SH-SY5Y (cell line): Measurements from ENCODE around the gene NAT14.

ENCODE experiments used
- GATA2 ChIP-seq: IDR thresholded peaks from 2 replicates; pipeline ENCODE4 v1.6.1; 2011; ENCODE audit warnings: mild to moderate bottlenecking, low read depth, low read length
- GATA3 ChIP-seq: IDR thresholded peaks from 2 replicates; pipeline ENCODE4 v1.6.1; 2011; ENCODE audit warnings: low read depth, mild to moderate bottlenecking, low read length, moderate library complexity

The NAT14 gene

DNA sequence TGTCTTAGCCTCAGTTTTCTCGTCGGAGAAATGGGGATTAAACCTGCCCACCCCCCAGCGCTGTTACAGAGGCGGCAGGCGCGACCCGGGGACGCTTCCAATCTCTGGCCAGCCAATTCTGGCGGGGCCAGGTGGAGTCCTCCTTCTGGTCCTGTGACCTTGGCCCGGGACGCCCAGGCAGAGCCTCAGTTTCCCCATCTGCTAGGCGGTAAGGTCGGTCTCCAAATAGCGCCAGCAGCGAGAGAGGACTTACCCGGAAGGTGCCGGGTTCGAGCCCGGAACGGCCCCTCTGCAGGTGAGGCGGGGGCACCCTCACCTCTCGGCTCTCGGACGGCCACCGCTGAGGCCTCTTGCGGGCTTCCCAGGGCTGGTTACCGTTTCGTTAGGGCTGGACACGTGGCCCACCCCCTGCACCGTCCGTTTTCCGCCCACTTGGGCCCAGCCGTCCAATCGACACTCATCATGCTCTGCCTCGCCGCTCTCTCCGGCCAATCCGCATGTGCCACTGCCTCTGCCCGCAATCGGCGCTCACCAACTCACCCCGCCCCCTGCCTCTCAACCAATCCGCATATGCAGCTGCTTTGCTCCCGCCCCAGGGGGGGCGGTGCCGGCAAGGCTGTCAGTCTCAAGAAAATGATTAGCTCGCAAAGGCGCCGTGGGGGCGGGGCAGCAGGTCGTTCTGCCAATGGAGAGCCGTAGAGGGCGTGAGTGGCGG lies 23.6 kb upstream of the NAT14 start, which contains the start of gene ISOC2:
TSS of gene ISOC2 (minus strand) at position 384 of the 715 bp plus-strand sequence. CDS start 5,156 bp downstream, outside the sequence.
- TF ChIP-seq GATA2, result no peak
- no peak for TF ChIP-seq GATA3

GRCh38 chr19:55461974-55462626 lies 22.9 kb upstream of the NAT14 start:
- TF ChIP-seq GATA2 (no peak), GATA3 (no peak)

- TF ChIP-seq GATA2 (no peak), GATA3 (no peak)
These were observed 22.3 kb upstream of the NAT14 start for GRCh38 chr19:55462722-55463121.

DNA sequence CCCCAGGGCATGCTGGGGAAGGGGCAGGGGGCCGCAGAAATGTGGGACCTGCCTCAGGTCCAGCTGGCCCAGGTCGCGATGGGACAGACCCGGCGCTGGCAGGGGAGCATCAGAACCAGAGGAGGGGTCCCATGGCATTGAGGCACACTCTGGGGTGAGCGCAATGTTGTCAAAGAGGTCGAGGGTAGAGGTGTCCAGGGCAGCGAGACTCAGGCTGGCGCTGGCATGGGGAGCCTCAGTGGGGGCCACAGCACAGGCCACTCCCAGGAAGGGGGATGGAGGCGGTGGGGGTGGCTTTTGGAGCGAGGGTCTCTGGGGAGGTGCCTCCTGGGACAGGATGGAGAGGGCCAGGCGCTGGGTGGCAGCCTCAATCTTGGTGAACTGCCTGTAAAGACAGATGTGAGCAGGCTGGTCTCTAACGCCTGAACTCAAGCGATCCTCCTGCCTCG lies 21.4 kb upstream of the NAT14 start:
- TF ChIP-seq GATA3 (no peak), GATA2 (no peak)

- TF ChIP-seq GATA2 (no peak), GATA3 (no peak)
These were observed 20.8 kb upstream of the NAT14 start for GRCh38 chr19:55464039-55464661.

DNA sequence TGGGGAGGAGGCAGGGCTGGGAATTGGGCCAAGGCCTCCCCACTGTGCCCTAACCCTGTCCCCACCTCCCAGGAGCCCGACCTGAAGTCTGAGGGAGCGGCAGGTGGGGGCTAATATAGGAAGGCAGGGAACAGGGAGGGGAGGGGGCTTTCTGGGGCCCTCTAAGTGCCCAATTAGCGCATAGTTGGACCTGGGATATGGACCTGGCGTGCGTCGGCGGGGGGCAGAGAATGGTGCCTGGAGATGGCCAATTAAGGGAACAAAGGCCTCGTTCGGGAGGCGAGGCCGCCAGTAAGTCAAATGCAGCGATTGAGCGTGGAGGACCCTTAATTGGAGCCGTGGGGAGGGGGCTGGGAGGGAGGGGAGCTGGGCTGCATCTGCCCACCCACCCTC lies 20.3 kb upstream of the NAT14 start, which contains the start of gene C19orf85:
TSS of gene C19orf85 (minus strand) at position 90 of the 393 bp plus-strand sequence. CDS start 197 bp downstream, outside the sequence.
- TF ChIP-seq GATA3 (no peak), GATA2 (no peak)

- no peak; the same call in 1 of the 2 replicates for TF ChIP-seq GATA2
- no peak for TF ChIP-seq GATA3
These were observed 19.3 kb upstream of the NAT14 start for GRCh38 chr19:55465460-55466240.

DNA sequence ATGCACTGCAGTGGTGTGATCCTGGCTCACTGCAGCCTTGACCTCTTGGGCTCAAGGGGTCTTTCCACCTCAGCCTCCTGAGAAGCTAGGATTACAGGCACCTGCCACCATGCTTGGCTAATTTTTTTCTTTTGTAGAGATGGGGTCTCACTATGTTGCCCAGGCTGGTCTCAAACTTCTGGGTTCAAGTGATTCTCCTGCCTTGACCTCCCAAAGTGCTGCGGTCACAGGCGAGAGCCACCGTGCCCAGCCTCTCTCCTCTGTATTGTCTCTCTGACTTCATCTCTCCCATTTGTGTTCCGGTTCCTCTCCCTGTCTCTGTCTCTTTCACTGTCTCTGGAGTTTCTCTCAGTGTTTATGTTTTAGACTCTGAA lies 18.8 kb upstream of the NAT14 start:
- TF ChIP-seq GATA2 (no peak), GATA3 (no peak)

DNA sequence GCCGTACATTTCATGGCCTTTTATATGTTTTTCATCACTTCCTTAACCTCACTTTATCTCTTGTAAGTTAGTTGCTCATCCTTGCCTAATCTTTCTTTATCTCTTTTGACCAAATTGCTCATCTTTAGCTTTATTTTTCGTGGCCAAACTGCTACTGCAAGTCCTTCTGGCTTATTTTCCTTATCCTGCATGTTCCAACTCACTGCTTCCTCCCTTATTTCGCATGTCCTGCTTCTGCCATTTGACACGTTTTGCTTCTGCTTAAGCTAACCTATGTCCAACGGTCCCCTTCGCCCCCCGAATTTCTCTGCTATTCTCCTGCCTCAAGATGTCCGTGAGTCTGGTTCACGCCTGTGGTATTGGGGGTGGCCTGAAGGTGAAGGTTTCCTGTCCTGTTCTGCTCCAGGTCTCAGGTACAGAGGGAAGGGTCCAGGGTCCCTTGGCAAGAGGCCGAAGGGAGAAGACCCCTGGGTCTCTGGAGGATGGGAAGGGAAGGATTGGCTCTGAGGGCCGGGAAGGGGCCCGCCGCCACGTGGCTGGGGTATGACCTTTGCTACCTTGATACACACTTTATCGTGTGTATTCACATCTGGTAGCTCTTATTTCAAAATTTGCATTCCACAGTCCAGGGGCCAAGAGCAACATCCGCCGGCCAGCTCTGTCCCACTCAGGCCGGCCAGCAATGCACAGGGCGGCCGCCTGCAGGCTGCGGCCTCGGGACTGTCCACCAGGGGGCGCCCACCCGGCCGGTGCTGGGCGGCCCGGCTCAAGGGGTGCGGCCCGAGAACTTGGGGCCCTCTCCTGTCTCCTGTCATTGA lies 17.5 kb upstream of the NAT14 start:
- TF ChIP-seq GATA2 (no peak), GATA3 (no peak)

- TF ChIP-seq GATA2 (no peak), GATA3 (no peak)
These were observed 17.0 kb upstream of the NAT14 start for GRCh38 chr19:55468054-55468393.

DNA sequence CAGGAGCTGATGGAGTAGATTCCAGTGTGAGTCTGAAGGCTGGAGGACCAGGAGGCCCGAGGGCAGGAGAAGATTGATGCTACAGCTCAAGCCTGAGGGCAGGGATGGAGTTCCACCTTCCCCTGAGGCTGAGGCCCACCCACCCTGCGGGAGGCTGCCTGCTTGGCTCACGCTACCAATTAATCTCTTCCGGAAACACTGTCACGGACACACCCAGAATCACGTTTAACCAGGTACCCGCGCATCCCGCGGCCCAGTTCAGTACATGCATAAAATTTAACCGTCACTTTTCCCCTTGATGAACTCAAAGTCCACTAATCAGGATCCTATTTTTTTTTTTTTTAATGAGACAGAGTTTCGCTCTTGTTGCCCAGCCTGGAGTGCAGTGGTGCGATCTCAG lies 13.7 kb upstream of the NAT14 start:
- TF ChIP-seq GATA2 (no peak), GATA3 (no peak)

DNA sequence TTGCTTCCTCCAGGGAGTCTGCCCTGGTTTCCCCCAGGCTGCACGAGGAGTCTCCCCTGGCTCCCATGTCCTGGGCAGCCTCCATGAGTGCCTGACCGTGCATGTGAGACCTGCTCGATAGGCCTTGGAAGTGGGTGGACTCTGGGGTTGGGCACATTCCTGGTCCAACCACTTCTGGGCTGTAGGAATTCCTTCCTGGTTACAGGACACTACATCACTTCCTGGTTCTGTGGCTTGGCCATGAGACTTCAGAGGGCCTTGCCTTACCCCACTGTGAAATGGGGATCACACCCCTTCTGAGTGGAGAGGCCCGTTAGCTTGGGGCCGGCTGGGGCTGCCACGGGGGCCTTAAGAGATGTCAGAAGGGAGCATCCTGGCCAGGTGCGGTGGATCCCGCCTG lies 12.5 kb upstream of the NAT14 start:
- TF ChIP-seq GATA2 (no peak), GATA3 (no peak)

GRCh38 chr19:55473225-55474012 lies 11.6 kb upstream of the NAT14 start:
- no peak for TF ChIP-seq GATA3
- TF ChIP-seq GATA2, result no peak
